A673 (cell line): ENCODE measurements around the gene ARHGEF28. TPM values are rescaled to one million over a fixed set of nuclear protein-coding genes. Genes with fewer than 3 reads are reported as not detected.

Experiments
- BruUV-seq: library from RNA; stranded (reverse); fragments of 400-500 nt; replicated peaks from 2 replicates; lab custom pipeline; 2021; lab: Mats Ljungman, UMichigan
- CTCF ChIA-PET: fragments of 300-600 bp; sonication (Branson Sonifier 250); formaldehyde crosslinking; loops from one replicate; lab custom pipeline; 2022; ENCODE audit warnings: antibody characterized with exemption; lab: Charles Lee
- POLR2A ChIA-PET: fragments of 300-600 bp; sonication (Branson Sonifier 250); formaldehyde crosslinking; loops from one replicate; lab custom pipeline; 2022; ENCODE audit warnings: antibody characterized with exemption; ENCODE audit not compliant: low non-redundant PET; lab: Charles Lee
- DNase-seq: peaks from one replicate; pipeline ENCODE4 v3.0.0-alpha.2; 2015; ENCODE audit warnings: low spot score
- H3K27ac ChIP-seq: fragments of 200-600 bp; sonication (generic); 2 replicates; pipeline ENCODE4 v1.5.1; 2016; ENCODE audit warnings: mixed run types, low read depth, mild to moderate bottlenecking, mixed read lengths, antibody characterized with exemption, low read length; ENCODE audit not compliant: poor library complexity, severe bottlenecking
- H3K27me3 ChIP-seq: fragments of 200-600 bp; sonication (generic); replicated peaks from 2 replicates; pipeline ENCODE4 v1.6.1; 2017; ENCODE audit warnings: mixed run types, low read depth, mild to moderate bottlenecking, mixed read lengths, antibody characterized with exemption, low read length; ENCODE audit not compliant: insufficient read depth, poor library complexity
- H3K36me3 ChIP-seq: fragments of 200-600 bp; sonication (generic); 2 replicates; pipeline ENCODE4 v1.6.1; 2016; ENCODE audit warnings: mixed run types, mild to moderate bottlenecking, mixed read lengths, antibody characterized with exemption, low read length; ENCODE audit not compliant: insufficient read depth, poor library complexity, severe bottlenecking
- H3K4me1 ChIP-seq: fragments of 200-600 bp; sonication (generic); 2 replicates; pipeline ENCODE4 v1.6.1; 2017; ENCODE audit warnings: mixed run types, mild to moderate bottlenecking, mixed read lengths, antibody characterized with exemption, low read length; ENCODE audit not compliant: insufficient read depth, poor library complexity, severe bottlenecking
- H3K4me3 ChIP-seq: fragments of 200-600 bp; sonication (generic); 2 replicates; pipeline ENCODE4 v1.5.1; 2016; ENCODE audit warnings: low read depth, mixed run types, mild to moderate bottlenecking, mixed read lengths, low read length; ENCODE audit not compliant: poor library complexity, severe bottlenecking
- H3K9me3 ChIP-seq: fragments of 200-600 bp; sonication (generic); 2 replicates; pipeline ENCODE4 v1.6.1; 2016; ENCODE audit warnings: mixed run types, low read depth, mild to moderate bottlenecking, mixed read lengths, antibody characterized with exemption, low read length; ENCODE audit not compliant: poor library complexity, severe bottlenecking
- EZH2 ChIP-seq: fragments of 200-600 bp; sonication (generic); IDR thresholded peaks from 2 replicates; pipeline ENCODE4 v1.6.1; 2017; ENCODE audit warnings: borderline replicate concordance, low read depth, mild to moderate bottlenecking, mixed read lengths, antibody characterized with exemption, low read length; ENCODE audit not compliant: poor library complexity, severe bottlenecking
- intact Hi-C: fragments of 100-400 bp; cut with micrococcal nuclease; formaldehyde crosslinking; loops from one replicate; pipeline ENCODE4 v1.10.0; 2022; ENCODE audit not compliant: unreplicated experiment
- total RNA-seq: library from RNA; stranded (reverse); gene quantifications from 2 replicates; pipeline ENCODE4 v1.2.3, GENCODE V29; 2021
- TF ChIP-seq, protein P1 (sequence below): fragments of 300-800, 200-600 bp; sonication (generic); conservative IDR thresholded peaks from 2 replicates; pipeline ENCODE4 v1.5.1; 2017; ENCODE audit warnings: low read depth, mild to moderate bottlenecking, antibody characterized with exemption, low read length, moderate library complexity, mixed read lengths

Gene ARHGEF28
- total RNA-seq, 1 experiment from 2014 or later: 3.4 TPM

DNA sequence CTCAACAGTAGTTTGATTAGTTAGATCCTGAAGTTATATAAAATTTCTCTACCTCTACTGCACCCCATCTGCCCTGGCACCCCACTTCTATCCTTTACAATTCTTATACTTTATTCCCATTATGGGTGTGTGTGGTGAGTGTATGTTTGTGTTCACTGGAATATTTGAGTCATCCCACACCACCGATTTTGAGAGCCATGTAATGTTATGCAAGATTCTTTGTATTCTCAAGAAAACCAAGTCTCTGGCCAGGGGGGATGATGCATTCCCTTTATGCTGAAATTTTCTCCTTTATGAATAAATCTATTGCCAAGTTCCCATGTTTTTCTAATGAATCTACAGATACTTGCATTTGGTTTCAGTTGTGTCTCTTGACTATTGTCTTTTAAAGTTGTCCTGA is 266.8 kb downstream of the ARHGEF28 start:
- Histone ChIP-seq H3K4me3 (no peak overlapping the region), H3K27ac (no peak overlapping the region), H3K27me3 (peaks cover 43% of the 10 kb centered on the region), H3K4me1 (no peaks in the 10 kb centered on the region), H3K36me3 (no peaks in the 10 kb centered on the region), H3K9me3 (no peaks in the 10 kb centered on the region)
- no peak for DNase-seq
- intact Hi-C loops: no loop called here
- CTCF ChIA-PET: no interaction called here
- BruUV-seq: no TSS peak
- TF ChIP-seq EZH2: no peak
- TF ChIP-seq, protein P1, sequence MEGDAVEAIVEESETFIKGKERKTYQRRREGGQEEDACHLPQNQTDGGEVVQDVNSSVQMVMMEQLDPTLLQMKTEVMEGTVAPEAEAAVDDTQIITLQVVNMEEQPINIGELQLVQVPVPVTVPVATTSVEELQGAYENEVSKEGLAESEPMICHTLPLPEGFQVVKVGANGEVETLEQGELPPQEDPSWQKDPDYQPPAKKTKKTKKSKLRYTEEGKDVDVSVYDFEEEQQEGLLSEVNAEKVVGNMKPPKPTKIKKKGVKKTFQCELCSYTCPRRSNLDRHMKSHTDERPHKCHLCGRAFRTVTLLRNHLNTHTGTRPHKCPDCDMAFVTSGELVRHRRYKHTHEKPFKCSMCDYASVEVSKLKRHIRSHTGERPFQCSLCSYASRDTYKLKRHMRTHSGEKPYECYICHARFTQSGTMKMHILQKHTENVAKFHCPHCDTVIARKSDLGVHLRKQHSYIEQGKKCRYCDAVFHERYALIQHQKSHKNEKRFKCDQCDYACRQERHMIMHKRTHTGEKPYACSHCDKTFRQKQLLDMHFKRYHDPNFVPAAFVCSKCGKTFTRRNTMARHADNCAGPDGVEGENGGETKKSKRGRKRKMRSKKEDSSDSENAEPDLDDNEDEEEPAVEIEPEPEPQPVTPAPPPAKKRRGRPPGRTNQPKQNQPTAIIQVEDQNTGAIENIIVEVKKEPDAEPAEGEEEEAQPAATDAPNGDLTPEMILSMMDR: no peak
- POLR2A ChIA-PET: no interaction called here

DNA sequence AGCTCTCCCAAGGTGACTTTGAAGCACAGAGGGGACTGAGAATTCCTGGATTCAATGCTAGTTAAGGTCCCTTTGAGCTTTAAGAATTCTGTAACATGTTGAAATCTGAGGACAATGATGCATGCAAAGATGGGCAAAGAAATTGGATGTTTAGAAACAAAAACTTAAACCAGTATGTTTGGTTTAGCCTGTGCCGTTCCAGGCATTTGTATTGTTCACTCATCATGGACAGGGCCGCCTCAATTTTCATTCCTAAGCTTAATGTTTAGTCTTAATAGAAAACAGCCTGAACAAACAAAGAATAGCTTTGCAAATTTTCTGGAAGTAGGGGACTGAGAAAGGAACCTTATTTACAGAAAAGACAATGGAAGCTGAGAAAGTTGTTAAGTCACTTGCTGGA is 267.8 kb downstream of the ARHGEF28 start:
- TF ChIP-seq, protein P1: no peak
- no peak for TF ChIP-seq EZH2
- Histone ChIP-seq H3K27ac (no peak overlapping the region), H3K27me3 (peaks cover 53% of the 10 kb centered on the region), H3K9me3 (no peaks in the 10 kb centered on the region), H3K4me3 (no peak overlapping the region), H3K36me3 (no peaks in the 10 kb centered on the region), H3K4me1 (no peaks in the 10 kb centered on the region)
- CTCF ChIA-PET: interaction anchor here (0.6 kb wide), 1 partner anchor 45 kb away, joined by 3 read pairs; no protein-coding TSS in a partner anchor
- intact Hi-C loops: no loop called here
- no TSS peak for BruUV-seq
- DNase-seq: no peak
- POLR2A ChIA-PET: no interaction called here

DNA sequence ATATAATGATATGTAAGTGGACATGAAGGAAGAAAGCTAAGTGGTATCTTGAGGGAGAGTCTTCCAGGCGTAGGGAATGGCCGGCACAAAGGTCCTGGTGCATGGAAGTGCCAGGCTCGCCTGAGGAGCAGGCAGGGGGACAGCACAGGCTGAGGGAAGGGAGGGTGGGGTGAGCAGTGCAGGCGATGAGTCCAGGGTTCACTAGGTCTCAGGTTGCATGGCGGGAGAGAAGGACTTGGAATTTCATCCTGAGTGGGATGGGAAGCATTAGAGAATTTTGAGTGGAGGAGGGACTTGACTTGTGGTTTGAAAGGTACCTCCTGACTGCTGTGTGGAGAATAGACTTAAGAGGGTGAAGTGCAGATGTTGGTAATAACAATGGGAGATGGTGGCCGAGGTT is 268.9 kb downstream of the ARHGEF28 start:
- no peaks in the 10 kb centered on the region for H3K9me3 ChIP-seq
- no peak for DNase-seq
- no peak overlapping the region for H3K27ac ChIP-seq
- no peak for TF ChIP-seq EZH2
- TF ChIP-seq, protein P1: no peak
- POLR2A ChIA-PET: no interaction called here
- CTCF ChIA-PET: no interaction called here
- H3K4me1 ChIP-seq: no peaks in the 10 kb centered on the region
- intact Hi-C loops: no loop called here
- H3K4me3 ChIP-seq: no peak overlapping the region
- H3K27me3 ChIP-seq: peaks cover 56% of the 10 kb centered on the region
- no TSS peak for BruUV-seq
- H3K36me3 ChIP-seq: no peaks in the 10 kb centered on the region
